Measurements from ENCODE around the gene RNPS1.

Gene RNPS1

DNA sequence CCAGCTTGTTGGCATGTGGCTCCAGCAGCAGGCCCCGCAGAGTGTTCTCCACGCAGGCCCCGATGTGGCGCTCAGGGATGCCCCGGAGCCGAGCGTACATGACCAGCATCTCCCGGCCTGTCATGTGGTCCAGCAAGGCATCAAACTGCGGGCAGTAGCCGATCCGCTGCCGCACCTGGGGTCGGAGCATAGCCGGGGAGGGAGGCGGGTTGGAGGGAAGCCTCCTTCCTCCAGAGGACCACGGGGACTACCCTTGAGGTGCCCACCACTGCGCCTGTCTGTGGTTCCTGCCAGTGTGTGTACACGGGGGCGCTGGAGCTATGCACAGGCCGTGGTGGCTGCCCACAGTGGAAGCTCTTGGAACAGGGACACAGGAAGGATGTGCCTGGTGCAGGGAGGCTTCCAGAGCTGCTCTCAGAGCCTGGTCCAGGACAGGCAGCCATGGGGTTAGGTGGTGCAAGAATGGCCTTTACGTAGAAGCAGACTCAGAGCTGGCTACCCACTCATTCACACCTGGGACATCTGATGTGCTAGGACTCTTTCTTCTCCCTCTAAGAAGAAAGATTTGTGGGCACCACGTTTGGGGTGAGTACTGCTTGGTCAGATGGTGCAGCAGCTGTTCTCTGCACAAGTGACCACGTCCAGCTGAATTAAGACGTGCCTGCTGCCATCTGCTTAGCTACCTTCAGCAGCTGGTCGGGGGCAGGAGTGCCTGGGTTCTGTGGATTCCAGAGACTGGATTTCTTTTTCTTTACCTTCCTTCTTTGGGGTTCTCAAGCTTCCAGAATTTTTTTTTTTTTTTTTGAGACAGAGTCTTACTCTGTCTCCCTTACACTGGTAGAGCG lies 11.3 kb upstream of the RNPS1 start:
- DNase-seq, result no peak
- Histone ChIP-seq H3K27me3 (no peaks in the 10 kb centered on the region), H3K4me3 (ENCODE audit: low read depth, low read length) (no peak overlapping the region), H3K36me3 (peaks cover 61% of the 10 kb centered on the region), H3K4me1 (no peaks in the 10 kb centered on the region), H3K9me3 (no peaks in the 10 kb centered on the region)
- TF ChIP-seq, protein P1, sequence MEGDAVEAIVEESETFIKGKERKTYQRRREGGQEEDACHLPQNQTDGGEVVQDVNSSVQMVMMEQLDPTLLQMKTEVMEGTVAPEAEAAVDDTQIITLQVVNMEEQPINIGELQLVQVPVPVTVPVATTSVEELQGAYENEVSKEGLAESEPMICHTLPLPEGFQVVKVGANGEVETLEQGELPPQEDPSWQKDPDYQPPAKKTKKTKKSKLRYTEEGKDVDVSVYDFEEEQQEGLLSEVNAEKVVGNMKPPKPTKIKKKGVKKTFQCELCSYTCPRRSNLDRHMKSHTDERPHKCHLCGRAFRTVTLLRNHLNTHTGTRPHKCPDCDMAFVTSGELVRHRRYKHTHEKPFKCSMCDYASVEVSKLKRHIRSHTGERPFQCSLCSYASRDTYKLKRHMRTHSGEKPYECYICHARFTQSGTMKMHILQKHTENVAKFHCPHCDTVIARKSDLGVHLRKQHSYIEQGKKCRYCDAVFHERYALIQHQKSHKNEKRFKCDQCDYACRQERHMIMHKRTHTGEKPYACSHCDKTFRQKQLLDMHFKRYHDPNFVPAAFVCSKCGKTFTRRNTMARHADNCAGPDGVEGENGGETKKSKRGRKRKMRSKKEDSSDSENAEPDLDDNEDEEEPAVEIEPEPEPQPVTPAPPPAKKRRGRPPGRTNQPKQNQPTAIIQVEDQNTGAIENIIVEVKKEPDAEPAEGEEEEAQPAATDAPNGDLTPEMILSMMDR (IDR thresholded peaks at IDR 0.05; ENCODE audit: low read depth, low read length), result no peak

DNA sequence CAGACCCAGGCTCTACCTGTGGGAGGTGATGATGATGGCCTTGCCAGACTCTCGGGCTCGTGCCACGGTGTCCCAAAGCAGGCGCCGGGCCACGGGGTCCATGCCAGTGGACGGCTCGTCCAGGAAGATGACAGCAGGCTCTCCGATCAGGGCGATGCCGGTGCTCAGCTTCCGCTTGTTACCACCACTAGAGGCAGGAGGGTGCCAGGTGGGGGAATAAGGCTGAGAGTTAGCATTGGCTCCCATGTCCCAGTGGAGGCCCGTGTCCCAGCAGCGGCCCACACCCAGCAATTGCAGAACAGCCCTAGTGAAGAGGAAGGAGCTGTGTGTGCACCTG lies 10.3 kb upstream of the RNPS1 start:
- H3K4me3 ChIP-seq (ENCODE audit: low read depth, low read length), result no peak overlapping the region
- no peak for DNase-seq
- peaks cover 52% of the 10 kb centered on the region for H3K36me3 ChIP-seq
- no peaks in the 10 kb centered on the region for H3K9me3 ChIP-seq
- TF ChIP-seq, protein P1 (IDR thresholded peaks at IDR 0.05; ENCODE audit: low read depth, low read length), result no peak
- no peaks in the 10 kb centered on the region for H3K27me3 ChIP-seq
- no peaks in the 10 kb centered on the region for H3K4me1 ChIP-seq

- no peaks in the 10 kb centered on the region for H3K4me1 ChIP-seq
- TF ChIP-seq, protein P1 (IDR thresholded peaks at IDR 0.05; ENCODE audit: low read depth, low read length), result no peak
Measured at GRCh38 chr16:2277466-2278271, 9.7 kb upstream of the RNPS1 start.

GRCh38 chr16:2276368-2277195 lies 8.7 kb upstream of the RNPS1 start:
- peaks cover 47% of the 10 kb centered on the region for H3K36me3 ChIP-seq
- no peak overlapping the region for H3K4me3 ChIP-seq (ENCODE audit: low read depth, low read length)
- no peak for DNase-seq
- H3K9me3 ChIP-seq, result no peaks in the 10 kb centered on the region
- H3K4me1 ChIP-seq, result no peaks in the 10 kb centered on the region
- H3K27me3 ChIP-seq, result no peaks in the 10 kb centered on the region
- TF ChIP-seq, protein P1 (IDR thresholded peaks at IDR 0.05; ENCODE audit: low read depth, low read length), result no peak

More at GRCh38 chr16:2277466-2278271, 9.7 kb upstream of the RNPS1 start:
- Histone ChIP-seq H3K4me3 (ENCODE audit: low read depth, low read length) (no peak overlapping the region), H3K9me3 (no peaks in the 10 kb centered on the region), H3K36me3 (peaks cover 47% of the 10 kb centered on the region), H3K27me3 (no peaks in the 10 kb centered on the region)
- no peak for DNase-seq

- TF ChIP-seq, protein P1 (IDR thresholded peaks at IDR 0.05; ENCODE audit: low read depth, low read length), result no peak
- no peak for DNase-seq
- H3K36me3 ChIP-seq, result peaks cover 42% of the 10 kb centered on the region
- H3K4me3 ChIP-seq (ENCODE audit: low read depth, low read length), result no peak overlapping the region
- H3K27me3 ChIP-seq, result no peaks in the 10 kb centered on the region
- H3K4me1 ChIP-seq, result no peaks in the 10 kb centered on the region
- H3K9me3 ChIP-seq, result no peaks in the 10 kb centered on the region
Measured at GRCh38 chr16:2275476-2276367, 7.8 kb upstream of the RNPS1 start.
